Neural progenitor cell (in vitro differentiated cells): ENCODE data around the gene GLIPR1. TPM values are rescaled to one million over a fixed set of nuclear protein-coding genes. Genes with fewer than 3 reads are reported as not detected.
"Not testable (repeated sequence)": the region's sequence is repeated elsewhere in the genome, so short reads cannot be mapped to it uniquely, and the experiment has no call there.

Source experiments
- DNase-seq: peaks from one replicate; pipeline ENCODE4 v3.0.0-alpha.2; 2016; ENCODE audit warnings: low spot score
- H2AFZ ChIP-seq: fragments of 200-600 bp; sonication (generic); replicated peaks from 2 replicates; pipeline ENCODE4 v1.6.1; 2016; ENCODE audit warnings: antibody characterized with exemption
- H3F3A ChIP-seq: fragments of 200-600 bp; sonication (generic); 2 replicates; pipeline ENCODE4 v1.6.1; 2016; ENCODE audit warnings: antibody characterized with exemption, low read depth
- H3K27ac ChIP-seq: fragments of 200-600 bp; sonication (generic); 2 replicates; pipeline ENCODE4 v1.5.1; 2016; ENCODE audit warnings: mild to moderate bottlenecking
- H3K27me3 ChIP-seq: fragments of 200-600 bp; sonication (generic); 2 replicates; pipeline ENCODE4 v1.6.1; 2016; ENCODE audit warnings: mild to moderate bottlenecking, moderate library complexity
- H3K36me3 ChIP-seq: fragments of 200-600 bp; sonication (generic); 2 replicates; pipeline ENCODE4 v1.5.1; 2016
- H3K4me1 ChIP-seq: fragments of 200-600 bp; sonication (generic); 2 replicates; pipeline ENCODE4 v1.6.1; 2016; ENCODE audit warnings: mixed run types
- H3K4me2 ChIP-seq: fragments of 200-600 bp; sonication (generic); 2 replicates; pipeline ENCODE4 v1.6.1; 2016
- H3K4me3 ChIP-seq: fragments of 200-600 bp; sonication (generic); 2 replicates; pipeline ENCODE4 v1.5.1; 2016
- H3K79me2 ChIP-seq: fragments of 200-600 bp; sonication (generic); 2 replicates; pipeline ENCODE4 v1.6.1; 2016; ENCODE audit warnings: low read depth
- H3K9ac ChIP-seq: fragments of 200-600 bp; sonication (generic); 2 replicates; pipeline ENCODE4 v1.6.1; 2016
- H3K9me3 ChIP-seq: fragments of 200-600 bp; sonication (generic); 2 replicates; pipeline ENCODE4 v1.5.1; 2016; ENCODE audit warnings: low read depth
- H4K20me1 ChIP-seq: fragments of 200-600 bp; sonication (generic); 2 replicates; pipeline ENCODE4 v1.6.1; 2016; ENCODE audit warnings: low read depth
- H3K27ac Mint-ChIP-seq: 3 replicates; pipeline ENCODE4 v1.8.0; 2021; ENCODE audit warnings: mixed read lengths
- H3K27me3 Mint-ChIP-seq: 2 replicates; pipeline ENCODE4 v1.8.0; 2022; ENCODE audit warnings: low read depth, mild to moderate bottlenecking, inconsistent platforms, moderate library complexity, mixed read lengths; ENCODE audit not compliant: insufficient read depth
- H3K36me3 Mint-ChIP-seq: 3 replicates; pipeline ENCODE4 v1.8.0; 2021; ENCODE audit warnings: mixed read lengths
- H3K4me1 Mint-ChIP-seq: 3 replicates; pipeline ENCODE4 v1.8.0; 2021; ENCODE audit warnings: mixed read lengths
- H3K4me3 Mint-ChIP-seq: 3 replicates; pipeline ENCODE4 v1.8.0; 2021; ENCODE audit warnings: mild to moderate bottlenecking, moderate library complexity, mixed read lengths
- H3K9me3 Mint-ChIP-seq: 3 replicates; pipeline ENCODE4 v1.8.0; 2020; ENCODE audit warnings: mixed read lengths
- CTCF ChIP-seq: fragments of 200-600 bp; sonication (generic); IDR thresholded peaks from 2 replicates; pipeline ENCODE4 v1.5.1; 2017; ENCODE audit warnings: antibody characterized with exemption, mild to moderate bottlenecking
- EZH2 ChIP-seq: fragments of 200-600 bp; sonication (generic); IDR thresholded peaks from 2 replicates; pipeline ENCODE4 v1.6.1; 2017; ENCODE audit warnings: antibody characterized with exemption, mild to moderate bottlenecking, moderate library complexity
- EZH2phosphoT487 ChIP-seq: fragments of 200-600 bp; sonication (generic); IDR thresholded peaks from 2 replicates; pipeline ENCODE4 v1.6.1; 2017; ENCODE audit warnings: antibody characterized with exemption
- total RNA-seq: library from RNA; depleted of rRNA; stranded (reverse); fragments of >200 nt; gene quantifications from 2 replicates; pipeline ENCODE4 v1.2.3, GENCODE V29; 2015; ENCODE audit warnings: low replicate concordance

Gene GLIPR1
- total RNA-seq, 1 donor from 2014 or later: 0.04 TPM

GRCh38 chr12:75457191-75457590 lies 23.4 kb upstream of the GLIPR1 start:
- Histone ChIP-seq H3K27me3 (no peaks in the 10 kb centered on the region), H3F3A (no peaks in the 10 kb centered on the region), H3K9ac (no peak overlapping the region), H3K27ac (no peak overlapping the region), H3K4me2 (no peak overlapping the region), H3K36me3 (no peaks in the 10 kb centered on the region), H2AFZ (no peak overlapping the region), H3K79me2 (no peaks in the 10 kb centered on the region), H3K9me3 (no peaks in the 10 kb centered on the region), H3K4me1 (no peaks in the 10 kb centered on the region), H3K4me3 (no peak overlapping the region), H4K20me1 (no peaks in the 10 kb centered on the region)
- no peak for DNase-seq
- H3K4me1 Mint-ChIP-seq: no peaks in the 10 kb centered on the region
- no peaks in the 10 kb centered on the region for H3K36me3 Mint-ChIP-seq
- TF ChIP-seq CTCF (no peak), EZH2phosphoT487 (no peak), EZH2 (no peak)
- H3K27me3 Mint-ChIP-seq: no peaks in the 10 kb centered on the region
- H3K9me3 Mint-ChIP-seq: peaks cover 12% of the 10 kb centered on the region
- no peak overlapping the region for H3K27ac Mint-ChIP-seq
- H3K4me3 Mint-ChIP-seq: no peak overlapping the region

- H3K27me3 Mint-ChIP-seq, H3K79me2 ChIP-seq, H4K20me1 ChIP-seq, DNase-seq, H2AFZ ChIP-seq, H3K27ac Mint-ChIP-seq, H3K4me1 Mint-ChIP-seq, H3K9ac ChIP-seq, H3K36me3 Mint-ChIP-seq, H3F3A ChIP-seq, H3K9me3 ChIP-seq, H3K4me3 Mint-ChIP-seq, H3K27ac ChIP-seq, H3K4me2 ChIP-seq, H3K4me3 ChIP-seq, H3K27me3 ChIP-seq, H3K4me1 ChIP-seq, H3K36me3 ChIP-seq: not testable (repeated sequence)
- peaks cover 12% of the 10 kb centered on the region for H3K9me3 Mint-ChIP-seq
These were observed 22.7 kb upstream of the GLIPR1 start for GRCh38 chr12:75457866-75458265.

- H3K27ac ChIP-seq: no peak overlapping the region
- TF ChIP-seq EZH2 (no peak), EZH2phosphoT487 (no peak), CTCF (no peak)
- H3F3A ChIP-seq: no peaks in the 10 kb centered on the region
- no peaks in the 10 kb centered on the region for H3K9me3 ChIP-seq
- no peak for DNase-seq
- H3K9ac ChIP-seq: no peak overlapping the region
- no peaks in the 10 kb centered on the region for H4K20me1 ChIP-seq
- no peak overlapping the region for H3K27ac Mint-ChIP-seq
- no peaks in the 10 kb centered on the region for H3K79me2 ChIP-seq
- H3K27me3 Mint-ChIP-seq: no peaks in the 10 kb centered on the region
- peaks cover 12% of the 10 kb centered on the region for H3K9me3 Mint-ChIP-seq
- H3K27me3 ChIP-seq: no peaks in the 10 kb centered on the region
- no peaks in the 10 kb centered on the region for H3K36me3 Mint-ChIP-seq
- no peaks in the 10 kb centered on the region for H3K4me1 ChIP-seq
- H3K4me3 Mint-ChIP-seq: no peak overlapping the region
- H3K4me2 ChIP-seq: no peak overlapping the region
- no peak overlapping the region for H3K4me3 ChIP-seq
- H2AFZ ChIP-seq: no peak overlapping the region
- no peaks in the 10 kb centered on the region for H3K36me3 ChIP-seq
- H3K4me1 Mint-ChIP-seq: no peaks in the 10 kb centered on the region
These were observed 20.8 kb upstream of the GLIPR1 start for GRCh38 chr12:75459755-75460154.

GRCh38 chr12:75460204-75460603 lies 20.4 kb upstream of the GLIPR1 start:
- Histone ChIP-seq H3K27me3 (no peaks in the 10 kb centered on the region), H2AFZ (no peak overlapping the region), H3K9me3 (no peaks in the 10 kb centered on the region), H3K27ac (no peak overlapping the region), H3K9ac (no peak overlapping the region), H3F3A (no peaks in the 10 kb centered on the region), H3K36me3 (no peaks in the 10 kb centered on the region), H4K20me1 (no peaks in the 10 kb centered on the region), H3K4me3 (no peak overlapping the region), H3K79me2 (no peaks in the 10 kb centered on the region), H3K4me2 (no peak overlapping the region), H3K4me1 (no peaks in the 10 kb centered on the region)
- H3K36me3 Mint-ChIP-seq: no peaks in the 10 kb centered on the region
- H3K4me1 Mint-ChIP-seq: no peaks in the 10 kb centered on the region
- no peak overlapping the region for H3K4me3 Mint-ChIP-seq
- no peak for DNase-seq
- TF ChIP-seq EZH2 (no peak), CTCF (no peak), EZH2phosphoT487 (no peak)
- H3K9me3 Mint-ChIP-seq: peaks cover 12% of the 10 kb centered on the region
- no peaks in the 10 kb centered on the region for H3K27me3 Mint-ChIP-seq
- no peak overlapping the region for H3K27ac Mint-ChIP-seq
